WTC11 (cell line): Measurements from ENCODE around the gene ARMC9. TPM values are rescaled to one million over a fixed set of nuclear protein-coding genes. Genes with fewer than 3 reads are reported as not detected.

Experiments
- ATAC-seq: fragments of 200-7000 bp; cut with Tn5 transposase; 2 replicates; pipeline ENCODE4 v1.10.0; 2021; ENCODE audit warnings: mild to moderate bottlenecking, moderate library complexity
- CTCF ChIA-PET: fragments of 300-600 bp; sonication (Branson Sonifier 250); formaldehyde crosslinking; loops from one replicate; lab custom pipeline; 2021; ENCODE audit warnings: antibody characterized with exemption; lab: Charles Lee
- POLR2A ChIA-PET: fragments of 350-600 bp; sonication (Branson Sonifier 250); formaldehyde crosslinking; loops from one replicate; lab custom pipeline; 2021; ENCODE audit warnings: antibody characterized with exemption; lab: Charles Lee
- DNase-seq: peaks from one replicate; pipeline ENCODE4 v3.0.0; 2021; ENCODE audit warnings: low spot score
- H3K27ac Mint-ChIP-seq: 2 replicates; pipeline ENCODE4 v1.8.0; 2021; ENCODE audit warnings: mixed read lengths
- H3K27me3 Mint-ChIP-seq: 2 replicates; pipeline ENCODE4 v1.8.0; 2021; ENCODE audit warnings: low read depth, mild to moderate bottlenecking, moderate library complexity, mixed read lengths
- H3K36me3 Mint-ChIP-seq: 2 replicates; pipeline ENCODE4 v1.8.0; 2021; ENCODE audit warnings: mixed read lengths
- H3K4me1 Mint-ChIP-seq: 2 replicates; pipeline ENCODE4 v1.8.0; 2022; ENCODE audit warnings: mixed read lengths
- H3K4me3 Mint-ChIP-seq: 2 replicates; pipeline ENCODE4 v1.8.0; 2021; ENCODE audit warnings: mild to moderate bottlenecking, moderate library complexity, mixed read lengths
- H3K9me3 Mint-ChIP-seq: 2 replicates; pipeline ENCODE4 v1.8.0; 2021; ENCODE audit warnings: mixed read lengths
- ARID4B ChIP-seq: sonication (generic); formaldehyde crosslinking; IDR thresholded peaks from 2 replicates; pipeline ENCODE4 v1.8.0; 2023; ENCODE audit warnings: missing genetic modification reagents, mild to moderate bottlenecking, borderline replicate concordance
- ATF3 ChIP-seq: sonication (generic); formaldehyde crosslinking; conservative IDR thresholded peaks from 2 replicates; pipeline ENCODE4 v1.8.1; 2022; ENCODE audit warnings: mild to moderate bottlenecking, missing genetic modification reagents
- CREM ChIP-seq: sonication (generic); formaldehyde crosslinking; IDR thresholded peaks from 2 replicates; pipeline ENCODE4 v1.8.1; 2022; ENCODE audit warnings: mild to moderate bottlenecking, missing genetic modification reagents, moderate library complexity
- E2F1 ChIP-seq: sonication (generic); formaldehyde crosslinking; IDR thresholded peaks from 2 replicates; pipeline ENCODE4 v1.8.0; 2022; ENCODE audit warnings: mild to moderate bottlenecking, missing genetic modification reagents
- ETV6 ChIP-seq: sonication (generic); formaldehyde crosslinking; IDR thresholded peaks from 2 replicates; pipeline ENCODE4 v1.8.1; 2022; ENCODE audit warnings: mild to moderate bottlenecking, missing genetic modification reagents
- HMGA2 ChIP-seq: fragments of 250-450 bp; sonication (Bioruptor Pico); IDR thresholded peaks from 2 replicates; pipeline ENCODE4 v1.4.0; 2021; ENCODE audit warnings: mild to moderate bottlenecking, moderate library complexity
- JAZF1 ChIP-seq: fragments of 250-450 bp; sonication (Bioruptor Pico); IDR thresholded peaks from 2 replicates; pipeline ENCODE4 v1.9.0; 2021; ENCODE audit warnings: moderate library complexity, mild to moderate bottlenecking, inconsistent platforms
- JUN ChIP-seq: sonication (generic); formaldehyde crosslinking; IDR thresholded peaks from 2 replicates; pipeline ENCODE4 v1.8.0; 2023; ENCODE audit warnings: mild to moderate bottlenecking, missing genetic modification reagents
- KAT7 ChIP-seq: sonication (generic); formaldehyde crosslinking; IDR thresholded peaks from 2 replicates; pipeline ENCODE4 v1.8.1; 2023; ENCODE audit warnings: missing genetic modification reagents, mild to moderate bottlenecking, borderline replicate concordance
- MAX ChIP-seq: sonication (generic); formaldehyde crosslinking; IDR thresholded peaks from 2 replicates; pipeline ENCODE4 v1.8.0; 2022; ENCODE audit warnings: mild to moderate bottlenecking, missing genetic modification reagents
- PRDM15 ChIP-seq: sonication (generic); formaldehyde crosslinking; IDR thresholded peaks from 2 replicates; pipeline ENCODE4 v1.8.0; 2022; ENCODE audit warnings: missing genetic modification reagents
- TCF7 ChIP-seq: sonication (generic); formaldehyde crosslinking; IDR thresholded peaks from 2 replicates; pipeline ENCODE4 v1.8.0; 2022; ENCODE audit warnings: mild to moderate bottlenecking, low read depth, missing genetic modification reagents, moderate library complexity
- ZNF219 ChIP-seq: sonication (generic); formaldehyde crosslinking; IDR thresholded peaks from 2 replicates; pipeline ENCODE4 v1.8.0; 2023; ENCODE audit warnings: missing genetic modification reagents, mild to moderate bottlenecking, borderline replicate concordance
- ZNF317 ChIP-seq: sonication (generic); formaldehyde crosslinking; IDR thresholded peaks from 2 replicates; pipeline ENCODE4 v1.8.1; 2023; ENCODE audit warnings: low read depth, mild to moderate bottlenecking, moderate library complexity, missing genetic modification reagents, borderline replicate concordance
- ZNF671 ChIP-seq: fragments of 250-450 bp; sonication (Bioruptor Pico); IDR thresholded peaks from 2 replicates; pipeline ENCODE4 v1.8.0; 2021; ENCODE audit warnings: mild to moderate bottlenecking
- total RNA-seq: library from RNA; stranded (reverse); gene quantifications from 3 replicates; pipeline ENCODE4 v1.2.3, GENCODE V29; 2021

Gene ARMC9
- total RNA-seq, 1 experiment from 2014 or later = 34.9 TPM

- Mint-ChIP-seq H3K4me1 (peaks cover 22% of the 10 kb centered on the region), H3K27me3 (no peaks in the 10 kb centered on the region)
- POLR2A ChIA-PET = no interaction called here
- TF ChIP-seq ETV6 (CRISPR knock-in tag) = no peak
- no peak for TF ChIP-seq CREM (CRISPR knock-in tag)
- TF ChIP-seq KAT7 = no peak
- TF ChIP-seq JUN = no peak
- no peak for TF ChIP-seq PRDM15 (CRISPR knock-in tag)
- TF ChIP-seq, all 79 proteins: peak for 0
- CTCF ChIA-PET = no interaction called here
- no peak overlapping the region for H3K27ac Mint-ChIP-seq
- DNase-seq = no peak
- no peak for ATAC-seq
- 0 out of 2 replicates have a peak, but pooled peaks cover 4% of the 10 kb centered on the region for H3K9me3 Mint-ChIP-seq
- no peaks in the 10 kb centered on the region for H3K36me3 Mint-ChIP-seq
- no peak overlapping the region for H3K4me3 Mint-ChIP-seq
These were observed 14.6 kb upstream of the ARMC9 start for GRCh38 chr2:231183851-231184250.

- no peaks in the 10 kb centered on the region for H3K27me3 Mint-ChIP-seq
- ATAC-seq = no peak
- no peak overlapping the region for H3K4me3 Mint-ChIP-seq
- H3K36me3 Mint-ChIP-seq = no peaks in the 10 kb centered on the region
- ChIA-PET CTCF (no interaction called here), POLR2A (no interaction called here)
- H3K27ac Mint-ChIP-seq = no peak overlapping the region
- 0 out of 2 replicates have a peak, but pooled peaks cover 4% of the 10 kb centered on the region for H3K9me3 Mint-ChIP-seq
- TF ChIP-seq CREM (CRISPR knock-in tag) (no peak), ATF3 (no peak), ZNF317 (no peak), ARID4B (CRISPR knock-in tag) (no peak), MAX (no peak), ZNF219 (CRISPR knock-in tag) (no peak), JAZF1 (CRISPR knock-in tag) (no peak), HMGA2 (no peak), E2F1 (CRISPR knock-in tag) (no peak), ZNF671 (CRISPR knock-in tag) (no peak), TCF7 (CRISPR knock-in tag) (no peak)
- no peak for DNase-seq
- H3K4me1 Mint-ChIP-seq = peaks cover 25% of the 10 kb centered on the region
These were observed 14.1 kb upstream of the ARMC9 start for GRCh38 chr2:231184319-231184718.
